HG03520 (cell line): ENCODE measurements around the gene TRIO.

Experiments used
- ATAC-seq: cut with Tn5 transposase; IDR thresholded peaks from one replicate; pipeline ENCODE4 v1.9.1; 2021; ENCODE audit warnings: mild to moderate bottlenecking, moderate library complexity; ENCODE audit not compliant: unreplicated experiment

Gene TRIO

DNA sequence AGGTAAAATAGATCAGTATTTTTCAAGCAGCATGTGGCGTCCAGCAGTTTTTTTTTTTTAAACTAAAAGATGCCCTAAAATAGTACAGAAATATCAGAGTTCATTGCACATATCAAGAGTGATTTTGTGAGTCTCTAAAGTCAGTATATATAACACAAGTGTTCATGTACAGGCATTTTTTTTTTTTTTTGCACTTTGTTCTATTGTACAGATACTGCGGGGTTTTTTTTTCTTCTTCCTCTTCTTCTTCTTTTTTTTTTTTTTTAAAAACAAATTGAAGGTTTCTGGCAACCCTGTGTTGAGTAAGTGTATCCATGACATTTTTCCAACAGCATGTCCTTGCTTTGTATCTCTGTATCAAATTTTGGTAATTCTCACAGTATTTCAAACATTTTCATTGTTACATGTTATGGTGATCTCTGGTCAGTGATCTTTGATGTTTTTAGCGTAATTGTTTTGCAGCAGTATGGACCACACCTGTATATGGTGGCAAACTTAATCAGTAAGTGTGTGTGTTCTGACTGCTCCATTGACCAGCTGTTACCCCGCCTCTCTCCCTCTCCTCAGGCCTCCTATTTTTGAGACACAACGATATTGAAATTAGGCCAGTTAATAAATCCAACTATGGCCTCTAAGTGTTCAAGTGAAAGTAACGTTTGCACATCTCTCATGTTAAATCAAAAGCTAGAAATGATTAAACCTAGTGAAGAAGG is 76.8 kb downstream of the TRIO start:
- no peak for ATAC-seq

DNA sequence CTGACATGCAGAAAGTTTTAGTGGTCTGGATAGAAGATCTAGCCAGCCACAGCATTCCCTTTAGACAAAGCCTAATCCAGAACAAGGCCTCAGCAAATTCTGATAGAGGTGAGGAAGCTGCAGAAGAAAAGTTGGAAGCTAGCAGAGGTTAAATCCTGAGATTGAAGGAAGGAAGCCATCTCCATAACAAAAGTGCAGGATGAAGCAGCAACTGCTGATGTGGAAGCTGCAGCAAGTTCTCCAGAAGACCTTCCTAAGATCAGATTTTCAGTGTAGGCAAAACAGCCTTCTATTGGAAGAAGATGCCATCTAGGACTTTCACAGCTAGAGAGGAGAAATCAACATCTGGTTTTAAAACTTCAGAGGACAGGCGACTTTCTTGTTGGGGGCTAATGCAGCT is 77.5 kb downstream of the TRIO start:
- no peak for ATAC-seq

DNA sequence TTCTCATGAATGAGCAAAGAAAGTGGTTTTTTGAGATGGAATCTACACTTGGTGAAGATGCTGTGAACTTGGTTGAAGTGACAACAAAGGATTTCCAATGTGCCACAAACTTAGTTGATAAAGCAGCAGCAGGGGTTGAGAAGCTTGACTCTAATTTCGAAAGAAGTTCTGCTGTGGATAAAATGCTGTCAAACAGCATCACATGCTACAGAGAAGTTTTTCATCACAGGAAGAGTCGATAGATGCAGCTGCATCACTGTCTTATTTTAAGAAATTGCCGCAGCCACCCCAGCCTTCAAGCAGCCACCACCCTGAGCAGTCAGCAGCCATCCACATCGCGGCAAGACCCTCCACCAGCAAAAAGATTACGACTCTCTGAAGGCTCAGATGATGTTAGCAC is 78.6 kb downstream of the TRIO start:
- ATAC-seq: no peak

DNA sequence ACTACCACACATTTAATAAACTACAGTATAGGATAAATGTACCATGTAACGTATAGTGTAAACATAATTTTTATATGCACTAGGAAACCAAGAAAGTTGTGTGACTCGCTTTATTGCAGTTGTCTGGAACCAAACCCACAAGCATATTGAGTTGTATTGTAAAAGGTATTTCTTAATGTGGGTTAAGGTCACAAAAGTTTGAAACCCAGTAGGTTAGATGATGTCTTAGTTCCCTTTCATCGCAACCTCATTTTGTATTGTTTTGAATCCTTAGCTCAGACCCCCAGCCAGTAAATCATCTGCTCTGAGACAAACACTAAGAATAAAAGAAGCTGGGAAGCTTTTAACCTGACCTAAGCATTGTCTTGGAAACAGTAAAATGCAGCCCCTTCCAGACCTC is 79.1 kb downstream of the TRIO start:
- no peak for ATAC-seq

DNA sequence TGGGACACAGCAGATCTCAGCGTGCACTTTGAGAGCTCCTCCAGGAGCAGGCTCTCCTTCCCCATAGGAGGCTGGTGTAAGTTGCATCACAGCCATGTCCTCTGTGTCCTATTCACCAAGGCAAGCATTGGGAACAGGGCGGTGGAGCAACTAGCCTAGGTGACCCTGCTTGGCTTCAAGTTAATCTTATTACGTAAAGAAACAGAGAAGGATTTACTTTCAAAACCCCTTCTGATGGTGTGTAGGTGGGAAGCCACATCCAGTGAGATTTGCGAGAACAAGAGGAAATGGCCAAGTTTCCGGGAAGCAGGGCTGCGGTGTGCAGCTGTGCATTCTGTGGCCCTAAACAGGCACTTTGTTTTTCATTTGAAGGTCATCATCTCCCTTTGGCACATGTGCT is 80.2 kb downstream of the TRIO start:
- ATAC-seq: no peak

DNA sequence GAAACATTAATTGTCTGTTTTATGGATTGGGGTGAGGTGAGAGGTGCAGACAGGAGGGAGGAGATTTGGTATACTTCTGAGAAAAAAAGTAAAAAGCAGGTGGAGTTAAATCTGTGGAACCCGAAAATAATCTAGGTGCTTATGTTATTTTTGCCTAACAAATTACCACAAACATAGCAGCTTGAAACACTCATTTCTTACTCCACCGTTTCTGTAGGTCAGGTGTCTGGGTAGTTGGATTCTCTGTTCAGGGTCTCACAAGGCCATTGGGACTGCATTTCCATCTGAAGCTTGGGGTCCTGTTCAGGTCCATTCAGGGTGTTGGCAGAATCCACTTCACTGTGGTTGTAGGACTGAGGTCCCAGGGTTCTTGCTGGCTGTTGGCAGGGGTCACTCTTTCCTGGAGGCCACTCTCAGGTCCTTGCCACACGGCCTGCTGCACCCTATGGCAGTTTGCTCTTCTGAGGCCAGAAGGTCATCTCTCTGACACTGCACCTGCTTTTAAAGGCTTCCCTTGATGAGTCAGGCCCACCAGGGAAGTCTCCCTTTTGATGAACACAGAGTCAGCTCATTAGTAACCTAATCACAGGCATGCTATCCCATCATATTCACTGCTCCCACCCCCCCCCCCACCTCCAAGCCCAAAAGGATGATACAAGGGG is 82.2 kb downstream of the TRIO start:
- ATAC-seq: peak; percentile 61

DNA sequence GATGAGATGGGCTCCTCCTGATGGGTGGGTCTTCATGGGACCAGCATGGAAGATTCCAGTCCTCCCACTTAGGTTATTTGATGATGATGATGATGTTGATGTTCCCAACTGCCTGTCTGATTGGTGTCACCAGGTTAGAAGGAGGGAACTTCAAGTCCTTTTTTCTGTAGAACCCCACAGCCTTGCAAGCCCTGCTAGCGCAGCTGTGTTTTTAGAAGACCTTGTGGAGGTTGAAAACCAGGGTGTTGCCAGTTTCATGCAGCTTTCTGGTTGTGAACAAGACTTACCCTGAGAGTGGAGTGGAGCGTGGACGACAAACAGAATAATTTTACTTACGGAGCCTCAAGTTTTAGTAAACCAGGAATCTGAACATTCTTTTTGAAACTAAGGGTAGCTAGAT is 83.0 kb downstream of the TRIO start:
- ATAC-seq: no peak

DNA sequence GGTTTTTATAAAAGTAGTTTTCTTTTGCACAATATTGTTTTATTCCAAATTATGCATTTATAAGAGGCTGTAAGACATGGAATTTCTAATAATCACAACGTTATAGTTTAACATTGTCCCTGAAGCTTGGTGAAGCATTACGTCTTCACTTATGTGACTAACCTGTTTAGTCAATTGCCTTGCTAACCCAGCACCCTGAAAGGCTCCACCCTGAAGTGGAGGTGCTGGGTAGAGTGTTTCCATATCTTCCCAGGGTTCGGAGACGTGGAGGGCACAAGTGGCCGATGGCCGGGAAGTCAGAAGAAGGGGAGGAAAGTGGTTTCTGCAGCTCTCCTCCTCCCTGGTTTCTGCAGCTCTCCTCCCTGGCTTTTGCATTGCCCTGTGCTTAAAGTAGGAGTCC is 83.4 kb downstream of the TRIO start:
- ATAC-seq: no peak

DNA sequence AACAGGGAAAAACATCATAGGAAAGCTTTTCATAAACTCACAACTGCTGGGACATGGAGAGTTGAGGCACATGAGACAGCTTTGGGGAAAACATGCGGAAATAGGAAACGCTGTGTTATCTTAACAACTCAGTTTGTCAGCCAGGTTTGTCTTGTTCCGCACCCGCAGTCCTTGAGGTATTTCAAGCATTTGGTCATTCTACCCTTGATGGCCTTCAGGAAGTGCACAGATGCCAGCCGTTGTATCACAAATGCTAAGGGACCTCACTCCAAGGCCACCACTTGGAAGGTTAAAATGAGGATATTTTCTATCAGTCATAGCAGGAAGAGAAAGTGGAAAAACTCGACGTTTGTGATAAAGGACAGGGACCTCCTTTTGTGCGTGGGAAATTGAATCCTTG is 83.8 kb downstream of the TRIO start:
- ATAC-seq: no peak

DNA sequence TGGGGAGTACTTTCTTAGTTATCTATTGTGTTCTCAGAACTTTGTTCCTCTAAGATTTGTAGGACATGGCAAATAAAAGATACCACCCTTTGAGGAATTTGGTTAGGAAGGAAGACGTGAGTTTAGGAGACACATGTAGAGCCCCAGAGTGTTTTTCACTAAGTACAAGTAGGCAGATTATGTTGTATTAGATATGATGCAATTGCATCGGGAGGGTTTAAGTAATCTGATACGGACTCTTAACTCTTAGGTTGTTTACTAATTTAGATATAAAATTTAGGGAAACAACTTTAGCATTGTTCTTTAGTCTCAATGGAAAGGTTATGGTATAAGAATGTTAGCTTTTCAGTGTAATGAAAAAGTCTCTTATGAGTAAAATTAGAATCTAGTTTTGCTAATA is 84.4 kb downstream of the TRIO start:
- no peak for ATAC-seq

DNA sequence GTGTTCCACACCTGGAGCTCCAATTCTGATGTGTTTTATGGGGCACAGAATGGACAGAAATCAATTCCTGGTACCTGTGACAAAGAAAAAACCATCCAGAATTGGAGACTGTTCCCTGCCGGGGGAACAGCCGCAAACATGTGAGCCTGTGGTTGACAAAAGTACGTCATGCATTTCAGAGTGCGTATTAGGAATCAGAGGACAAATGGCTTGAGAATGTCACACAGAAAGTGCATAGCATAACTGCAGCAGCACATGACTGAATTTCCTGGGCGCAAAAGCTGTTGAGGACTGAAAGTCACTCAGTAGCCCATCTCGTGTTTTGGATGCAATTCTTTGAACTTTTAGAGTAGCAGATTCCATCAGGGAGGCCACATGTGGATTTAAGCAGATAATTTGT is 85.1 kb downstream of the TRIO start:
- no peak for ATAC-seq

DNA sequence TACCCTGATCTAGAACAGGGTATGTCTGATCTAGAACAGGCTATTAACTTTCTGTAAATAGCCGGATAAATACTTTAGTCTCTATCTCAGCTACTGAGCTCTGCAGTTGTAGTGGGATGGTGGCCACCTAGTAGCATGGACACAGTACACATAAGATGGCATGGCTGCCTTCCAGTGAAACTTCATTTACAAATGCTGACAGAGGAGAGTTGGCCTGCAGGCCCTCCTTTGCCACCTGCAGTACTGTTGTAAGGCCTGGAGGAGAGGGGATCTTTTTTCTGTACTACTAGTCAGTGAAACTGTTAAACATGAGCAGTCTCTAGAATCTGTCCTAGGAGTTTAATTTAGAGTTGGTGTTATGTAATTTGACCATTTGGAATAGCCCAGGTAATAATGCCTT is 86.0 kb downstream of the TRIO start:
- no peak for ATAC-seq

DNA sequence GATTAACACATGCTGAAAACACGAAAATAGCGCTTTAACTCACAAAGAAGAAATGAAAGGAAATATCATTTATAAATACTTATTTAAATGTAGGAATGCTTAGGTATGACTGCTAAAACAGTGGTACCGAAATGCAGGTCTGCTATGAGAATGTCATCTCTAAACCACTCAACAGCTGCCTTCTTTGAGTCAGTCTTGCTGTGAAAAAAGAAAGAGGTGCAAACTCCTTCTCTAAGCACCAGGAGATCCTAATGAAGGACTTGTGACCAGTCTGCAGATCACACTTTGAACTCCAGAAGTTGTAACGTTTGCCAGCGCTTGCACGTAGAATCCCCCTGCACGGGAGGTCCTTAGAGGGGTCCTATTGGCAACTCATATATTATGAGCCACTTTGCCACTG is 86.6 kb downstream of the TRIO start:
- ATAC-seq: no peak

DNA sequence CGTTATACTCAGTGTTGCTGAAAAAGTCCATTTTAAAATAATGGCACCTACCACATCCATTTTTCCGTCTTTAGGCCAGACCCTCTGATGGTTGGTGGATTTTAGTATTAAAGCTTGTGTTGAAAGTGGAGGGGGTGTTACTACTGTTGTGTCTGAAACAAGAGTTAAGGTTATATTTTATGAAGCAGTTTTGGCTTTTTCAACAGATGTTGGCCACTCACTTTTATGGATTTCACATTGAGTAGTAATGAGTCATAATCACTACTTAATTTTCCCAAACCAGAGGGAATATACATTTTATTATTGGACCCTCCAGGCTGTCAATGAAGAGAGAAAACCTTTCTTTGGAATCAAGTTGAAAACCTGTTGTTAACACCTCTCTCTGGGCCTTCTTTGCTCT is 88.0 kb downstream of the TRIO start:
- ATAC-seq: no peak

DNA sequence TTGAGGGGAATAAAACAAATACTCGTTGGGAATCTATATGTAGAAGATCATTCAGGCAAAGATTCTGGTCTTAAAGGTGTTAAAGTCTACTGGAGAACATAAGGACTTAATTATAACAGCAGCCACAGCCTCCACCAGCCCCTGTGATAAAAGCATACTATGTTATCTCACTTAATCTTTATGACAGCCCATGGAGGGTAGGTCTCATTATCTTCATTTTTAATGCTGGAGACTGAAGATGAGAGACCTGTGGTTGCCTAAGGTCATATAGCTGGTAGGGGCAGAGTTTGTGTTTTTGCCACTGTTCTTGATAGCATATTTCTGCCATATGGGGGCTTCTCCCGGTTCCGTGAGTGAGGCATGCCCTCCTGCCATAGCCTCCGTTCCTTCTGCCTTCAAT is 88.7 kb downstream of the TRIO start:
- ATAC-seq: no peak

DNA sequence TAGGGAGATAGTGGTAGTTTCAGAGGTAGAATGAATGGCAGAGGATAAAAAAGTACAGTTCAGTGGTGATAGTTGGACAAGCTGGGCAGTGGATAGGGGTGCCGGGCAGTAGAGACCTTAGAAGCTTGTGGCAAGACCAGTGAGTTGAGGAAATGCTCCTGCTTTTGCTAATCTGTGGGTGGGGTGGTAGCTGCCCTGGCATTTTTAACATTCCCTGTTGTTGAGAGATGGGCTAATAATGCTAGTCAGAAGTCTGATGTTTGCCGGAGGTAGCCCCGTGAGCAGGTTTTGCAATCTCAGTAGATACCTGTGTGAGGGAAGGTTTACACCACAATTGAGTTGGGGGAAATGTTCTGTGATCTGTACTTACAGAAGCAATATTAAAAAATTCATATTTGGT is 91.1 kb downstream of the TRIO start:
- ATAC-seq: no peak

DNA sequence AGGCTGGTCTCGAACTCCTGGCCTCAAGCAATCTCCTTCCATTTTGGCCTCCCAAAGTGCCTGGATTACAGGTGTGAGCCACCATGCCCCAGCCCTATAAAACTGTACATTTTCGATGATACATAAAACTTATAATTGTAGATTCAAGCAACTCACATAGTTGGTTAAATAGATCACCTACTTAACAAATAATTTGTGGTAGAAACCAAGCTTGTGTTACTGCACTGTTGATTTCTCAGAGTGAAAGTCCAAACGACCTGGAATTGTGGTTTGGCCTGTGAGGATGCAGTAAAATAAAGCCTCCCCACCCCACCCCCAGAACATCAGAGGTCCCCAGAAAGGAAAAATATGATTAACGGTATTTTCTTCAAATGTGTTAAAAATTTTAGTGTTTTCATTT is 92.7 kb downstream of the TRIO start:
- ATAC-seq: no peak

DNA sequence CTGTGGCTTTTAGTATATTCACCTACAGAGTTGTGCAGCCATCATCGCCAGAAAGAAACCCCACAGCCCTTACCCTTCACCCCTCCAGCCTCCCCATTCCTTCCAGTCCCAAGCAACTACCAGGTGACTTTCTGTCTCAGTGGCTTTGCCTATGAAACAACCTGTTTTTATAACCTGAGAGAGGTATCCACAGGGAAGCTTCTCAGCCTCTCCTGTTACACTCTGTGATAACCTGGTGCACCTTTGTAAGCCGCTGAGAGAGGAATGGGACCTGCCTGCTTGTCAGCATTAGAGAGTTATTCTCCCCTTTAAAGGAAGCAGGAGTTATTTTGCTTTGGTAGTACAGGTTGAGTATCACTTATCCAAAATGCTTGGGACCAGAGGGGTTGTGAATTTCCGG is 93.6 kb downstream of the TRIO start:
- ATAC-seq: no peak

DNA sequence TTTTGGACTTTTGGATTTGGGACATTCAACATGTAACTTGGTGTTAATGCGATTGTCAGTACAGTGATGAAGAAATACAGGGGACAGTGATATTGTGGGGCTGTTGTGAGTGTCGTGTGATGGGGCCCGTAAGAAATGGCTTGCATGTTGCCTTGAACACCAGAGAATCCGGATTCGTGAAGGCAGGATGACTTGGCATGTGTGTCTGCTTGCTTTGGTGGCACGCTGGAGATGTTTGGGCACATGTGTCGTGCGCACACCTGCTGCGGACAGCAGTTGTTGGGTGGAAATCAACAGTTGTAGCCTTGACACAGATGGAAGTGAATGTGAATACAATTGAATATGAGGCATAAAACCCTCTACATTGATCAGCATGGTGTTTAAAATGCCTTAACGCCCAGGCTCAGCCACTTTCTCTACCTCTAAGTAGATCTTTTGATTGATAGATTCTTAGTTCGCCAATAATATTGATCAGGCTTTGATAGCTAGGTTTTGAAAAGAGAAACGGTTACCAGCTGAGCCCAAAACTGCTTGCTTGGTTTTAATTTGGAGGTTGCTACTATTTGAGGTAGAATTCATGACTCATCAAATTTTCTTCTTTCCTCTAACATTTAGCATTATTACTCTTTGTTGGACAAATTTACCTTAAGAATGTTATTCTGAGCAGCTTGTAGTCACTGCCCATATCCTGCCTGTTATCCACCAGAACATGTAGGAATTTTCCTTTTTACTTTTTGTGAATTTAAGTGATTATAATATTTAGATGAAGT is 94.4 kb downstream of the TRIO start:
- no peak for ATAC-seq

DNA sequence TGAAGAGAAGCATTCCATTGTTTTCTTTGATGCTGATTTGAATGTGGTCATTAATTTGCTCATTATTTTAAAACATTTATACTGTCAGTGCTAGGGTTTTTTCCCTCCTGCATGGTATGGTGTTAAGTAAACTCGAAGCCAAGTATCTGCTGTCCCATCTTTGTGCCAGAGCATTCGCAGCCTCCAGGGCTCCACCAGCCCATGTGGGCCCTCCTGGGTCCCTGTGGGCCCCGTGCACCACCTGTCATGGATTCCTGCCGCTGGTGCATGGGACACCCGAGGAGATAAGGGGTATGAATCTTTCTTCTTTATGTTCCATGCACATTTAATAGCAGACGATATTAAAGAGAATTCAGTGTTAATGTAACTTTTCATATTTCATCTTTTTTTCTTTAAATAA is 95.1 kb downstream of the TRIO start:
- no peak for ATAC-seq

DNA sequence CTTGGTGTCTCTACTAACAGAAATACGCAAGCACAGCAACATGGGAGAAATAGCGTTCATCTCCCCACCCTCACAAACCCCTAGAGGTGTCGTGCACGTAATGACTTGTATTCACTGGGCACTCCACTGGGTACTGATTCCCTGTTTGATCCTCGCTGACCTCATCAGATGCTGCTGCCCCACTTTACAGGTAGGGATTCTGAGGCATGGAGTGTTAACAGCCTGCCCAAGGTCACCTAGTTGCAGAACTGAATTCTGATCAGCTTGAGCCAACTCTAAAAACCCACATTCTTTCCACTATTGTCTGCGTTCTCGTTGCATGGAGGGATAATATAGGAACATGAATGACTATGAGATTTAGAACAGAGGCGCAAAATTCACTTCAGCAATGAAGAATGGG is 96.3 kb downstream of the TRIO start:
- no peak for ATAC-seq

DNA sequence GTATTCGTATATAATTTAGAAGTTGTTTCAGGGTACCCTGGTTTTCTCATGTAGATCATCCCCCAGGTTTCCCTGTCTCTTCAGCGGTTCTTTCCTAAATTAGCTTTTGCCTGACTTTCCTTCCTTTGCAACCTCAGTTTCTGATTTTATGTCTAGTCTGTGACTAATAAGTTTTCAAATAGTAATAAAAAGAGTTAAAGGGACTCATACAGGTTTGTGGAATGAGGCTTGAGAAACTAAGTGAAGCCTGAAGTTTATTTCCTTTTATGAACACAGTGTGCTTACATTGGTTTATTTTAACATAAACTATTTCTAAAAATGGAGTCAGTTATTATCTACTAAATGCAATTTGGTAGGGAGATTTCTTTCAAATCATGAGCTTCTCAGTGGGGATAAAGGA is 96.8 kb downstream of the TRIO start:
- no peak for ATAC-seq
